ENCODE data around the gene KSR1. TPM values are rescaled to one million over a fixed set of nuclear protein-coding genes. Genes with fewer than 3 reads are reported as not detected.

KSR1 gene
- total and polyA plus RNA-seq, 2 donors (not counting 1 experiment from before 2014, with no cell fraction given): 5.3 to 10.1 TPM

DNA sequence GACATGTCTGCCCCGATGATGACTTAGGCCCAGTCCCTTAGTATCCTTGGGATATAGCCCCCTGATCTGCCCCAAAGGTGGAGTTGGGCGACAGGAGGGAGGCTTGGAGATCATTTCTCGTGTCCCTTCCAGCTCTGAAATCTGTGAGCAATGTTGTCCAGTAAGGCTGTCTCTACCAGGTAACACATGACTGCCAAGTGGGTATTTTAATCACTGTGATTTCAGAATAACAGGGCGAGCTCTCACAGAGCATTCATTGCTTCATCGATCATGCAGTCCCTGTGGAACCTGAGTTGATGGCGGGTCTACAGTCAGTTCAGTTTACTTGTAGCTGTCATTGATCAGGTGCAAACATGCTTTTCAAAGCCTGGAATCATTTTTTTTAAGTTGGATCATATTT is 39.2 kb downstream of the KSR1 start:
- TF ChIP-seq, protein P1, sequence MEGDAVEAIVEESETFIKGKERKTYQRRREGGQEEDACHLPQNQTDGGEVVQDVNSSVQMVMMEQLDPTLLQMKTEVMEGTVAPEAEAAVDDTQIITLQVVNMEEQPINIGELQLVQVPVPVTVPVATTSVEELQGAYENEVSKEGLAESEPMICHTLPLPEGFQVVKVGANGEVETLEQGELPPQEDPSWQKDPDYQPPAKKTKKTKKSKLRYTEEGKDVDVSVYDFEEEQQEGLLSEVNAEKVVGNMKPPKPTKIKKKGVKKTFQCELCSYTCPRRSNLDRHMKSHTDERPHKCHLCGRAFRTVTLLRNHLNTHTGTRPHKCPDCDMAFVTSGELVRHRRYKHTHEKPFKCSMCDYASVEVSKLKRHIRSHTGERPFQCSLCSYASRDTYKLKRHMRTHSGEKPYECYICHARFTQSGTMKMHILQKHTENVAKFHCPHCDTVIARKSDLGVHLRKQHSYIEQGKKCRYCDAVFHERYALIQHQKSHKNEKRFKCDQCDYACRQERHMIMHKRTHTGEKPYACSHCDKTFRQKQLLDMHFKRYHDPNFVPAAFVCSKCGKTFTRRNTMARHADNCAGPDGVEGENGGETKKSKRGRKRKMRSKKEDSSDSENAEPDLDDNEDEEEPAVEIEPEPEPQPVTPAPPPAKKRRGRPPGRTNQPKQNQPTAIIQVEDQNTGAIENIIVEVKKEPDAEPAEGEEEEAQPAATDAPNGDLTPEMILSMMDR (conservative IDR thresholded peaks at IDR 0.05 in 1 of 2, IDR thresholded peaks at IDR 0.05 in 1 of 2; ENCODE audit: low read depth in 1 of 2, low read length in 2 of 2): no peak
- TF ChIP-seq EZH2 (IDR thresholded peaks at IDR 0.05; ENCODE audit: low read length, missing control alignments): no peak
- H4K20me1 ChIP-seq (ENCODE audit: control insufficient read depth, extremely low read depth, insufficient read depth, low read length): no peaks in the 10 kb centered on the region
- no peak overlapping the region for H3K9ac ChIP-seq (ENCODE audit: insufficient read depth, low read length)
- H3K79me2 ChIP-seq (ENCODE audit: control insufficient read depth, insufficient read depth, low read length): no peaks in the 10 kb centered on the region
- no peak for DNase-seq (ENCODE audit: low read depth in 2 of 2)
- H3K27me3 ChIP-seq (ENCODE audit: control insufficient read depth, insufficient read depth, low read length): no peaks in the 10 kb centered on the region
- no peaks in the 10 kb centered on the region for H3K9me3 ChIP-seq (ENCODE audit: control insufficient read depth, insufficient read depth, low read depth, low read length)
- no peak overlapping the region for H2AFZ ChIP-seq (ENCODE audit: low read length)
- no peak overlapping the region for H3K27ac ChIP-seq (ENCODE audit: insufficient read depth, low read length)
- H3K4me3 ChIP-seq (replicated peaks in 1 of 4; ENCODE audit: control extremely low read depth in 1 of 4, insufficient read depth in 1 of 4, low read depth in 3 of 4, low read length in 4 of 4): no peak overlapping the region
- peaks cover 5% of the 10 kb centered on the region for H3K4me1 ChIP-seq (ENCODE audit: control insufficient read depth, extremely low read depth, insufficient read depth, low read length)
- no peak overlapping the region for H3K4me2 ChIP-seq (ENCODE audit: extremely low read depth, insufficient read depth, low read length)
- no peaks in the 10 kb centered on the region for H3K36me3 ChIP-seq (ENCODE audit: control insufficient read depth, insufficient read depth, low read length)

DNA sequence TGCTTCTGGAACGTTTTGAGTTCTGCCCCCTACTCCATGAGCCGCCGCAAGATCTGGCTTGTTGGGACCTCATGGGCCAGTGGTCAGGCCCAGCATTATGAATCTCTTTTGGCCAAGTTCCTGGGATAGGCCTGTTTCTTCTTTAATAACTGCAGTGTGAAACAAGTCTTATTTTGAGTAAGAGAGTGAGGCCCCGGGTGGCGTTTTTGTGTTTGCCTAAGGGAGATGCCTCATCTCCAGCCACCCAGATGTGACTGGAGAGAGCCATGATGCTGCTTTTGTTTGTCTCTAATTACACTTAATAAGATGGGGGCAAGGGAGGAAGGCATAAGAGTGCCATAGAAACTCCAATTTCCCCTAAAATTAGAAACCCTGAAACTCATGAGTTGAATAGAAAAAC is 39.8 kb downstream of the KSR1 start:
- Histone ChIP-seq H3K27me3 (ENCODE audit: control insufficient read depth, insufficient read depth, low read length) (no peaks in the 10 kb centered on the region), H3K36me3 (ENCODE audit: control insufficient read depth, insufficient read depth, low read length) (no peaks in the 10 kb centered on the region), H3K27ac (ENCODE audit: insufficient read depth, low read length) (no peak overlapping the region), H3K79me2 (ENCODE audit: control insufficient read depth, insufficient read depth, low read length) (no peaks in the 10 kb centered on the region), H3K4me3 (replicated peaks in 1 of 4; ENCODE audit: control extremely low read depth in 1 of 4, insufficient read depth in 1 of 4, low read depth in 3 of 4, low read length in 4 of 4) (no peak overlapping the region), H4K20me1 (ENCODE audit: control insufficient read depth, extremely low read depth, insufficient read depth, low read length) (no peaks in the 10 kb centered on the region), H3K9ac (ENCODE audit: insufficient read depth, low read length) (no peak overlapping the region), H3K9me3 (ENCODE audit: control insufficient read depth, insufficient read depth, low read depth, low read length) (no peaks in the 10 kb centered on the region), H2AFZ (ENCODE audit: low read length) (no peak overlapping the region), H3K4me1 (ENCODE audit: control insufficient read depth, extremely low read depth, insufficient read depth, low read length) (peaks cover 5% of the 10 kb centered on the region), H3K4me2 (ENCODE audit: extremely low read depth, insufficient read depth, low read length) (no peak overlapping the region)
- TF ChIP-seq, protein P1 (conservative IDR thresholded peaks at IDR 0.05 in 1 of 2, IDR thresholded peaks at IDR 0.05 in 1 of 2; ENCODE audit: low read depth in 1 of 2, low read length in 2 of 2): no peak
- TF ChIP-seq EZH2 (IDR thresholded peaks at IDR 0.05; ENCODE audit: low read length, missing control alignments): no peak
- DNase-seq (ENCODE audit: low read depth in 2 of 2): no peak

DNA sequence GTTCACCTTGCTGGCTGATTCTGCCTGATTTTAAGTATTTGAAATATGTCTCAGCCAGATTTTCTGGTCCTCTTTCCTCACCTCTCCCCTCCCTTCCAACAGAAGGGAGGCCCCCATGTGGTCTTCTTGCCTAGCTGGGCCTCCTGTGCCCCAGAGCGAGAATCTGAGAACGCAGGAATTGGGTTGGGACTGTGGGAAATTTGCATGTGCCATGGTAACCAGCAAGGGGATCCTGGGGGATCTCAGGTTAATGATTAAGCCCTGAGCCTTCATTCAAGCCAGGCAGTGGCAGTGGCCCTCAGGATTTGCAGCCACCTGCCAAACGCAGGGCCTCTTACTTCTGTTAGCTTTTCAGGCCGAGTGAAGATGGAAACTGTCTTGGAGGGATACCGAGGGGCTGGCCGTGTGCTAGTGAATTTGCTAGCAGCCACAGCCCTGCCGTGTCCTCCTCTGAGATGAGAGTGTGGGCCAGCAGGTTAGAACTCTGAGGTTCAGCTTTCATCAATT is 40.2 kb downstream of the KSR1 start:
- Histone ChIP-seq H3K27me3 (ENCODE audit: control insufficient read depth, insufficient read depth, low read length) (no peaks in the 10 kb centered on the region), H3K4me3 (replicated peaks in 1 of 4; ENCODE audit: control extremely low read depth in 1 of 4, insufficient read depth in 1 of 4, low read depth in 3 of 4, low read length in 4 of 4) (no peak overlapping the region), H3K4me1 (ENCODE audit: control insufficient read depth, extremely low read depth, insufficient read depth, low read length) (peaks cover 5% of the 10 kb centered on the region), H3K36me3 (ENCODE audit: control insufficient read depth, insufficient read depth, low read length) (no peaks in the 10 kb centered on the region), H3K79me2 (ENCODE audit: control insufficient read depth, insufficient read depth, low read length) (no peaks in the 10 kb centered on the region), H2AFZ (ENCODE audit: low read length) (no peak overlapping the region), H3K4me2 (ENCODE audit: extremely low read depth, insufficient read depth, low read length) (no peak overlapping the region), H3K9ac (ENCODE audit: insufficient read depth, low read length) (no peak overlapping the region), H3K27ac (ENCODE audit: insufficient read depth, low read length) (no peak overlapping the region), H4K20me1 (ENCODE audit: control insufficient read depth, extremely low read depth, insufficient read depth, low read length) (no peaks in the 10 kb centered on the region), H3K9me3 (ENCODE audit: control insufficient read depth, insufficient read depth, low read depth, low read length) (no peaks in the 10 kb centered on the region)
- DNase-seq (ENCODE audit: low read depth in 2 of 2): no peak
- TF ChIP-seq, protein P1 (conservative IDR thresholded peaks at IDR 0.05 in 1 of 2, IDR thresholded peaks at IDR 0.05 in 1 of 2; ENCODE audit: low read depth in 1 of 2, low read length in 2 of 2): no peak
- TF ChIP-seq EZH2 (IDR thresholded peaks at IDR 0.05; ENCODE audit: low read length, missing control alignments): no peak
